ENCODE results near the gene LINC00237. TPM values are rescaled to one million over a fixed set of nuclear protein-coding genes. Genes with fewer than 3 reads are reported as not detected.

Gene LINC00237
- total RNA-seq, 8 experiments from 2014 or later: 0.16 to 1.5 (median 0.47) TPM; not detected in 3

DNA sequence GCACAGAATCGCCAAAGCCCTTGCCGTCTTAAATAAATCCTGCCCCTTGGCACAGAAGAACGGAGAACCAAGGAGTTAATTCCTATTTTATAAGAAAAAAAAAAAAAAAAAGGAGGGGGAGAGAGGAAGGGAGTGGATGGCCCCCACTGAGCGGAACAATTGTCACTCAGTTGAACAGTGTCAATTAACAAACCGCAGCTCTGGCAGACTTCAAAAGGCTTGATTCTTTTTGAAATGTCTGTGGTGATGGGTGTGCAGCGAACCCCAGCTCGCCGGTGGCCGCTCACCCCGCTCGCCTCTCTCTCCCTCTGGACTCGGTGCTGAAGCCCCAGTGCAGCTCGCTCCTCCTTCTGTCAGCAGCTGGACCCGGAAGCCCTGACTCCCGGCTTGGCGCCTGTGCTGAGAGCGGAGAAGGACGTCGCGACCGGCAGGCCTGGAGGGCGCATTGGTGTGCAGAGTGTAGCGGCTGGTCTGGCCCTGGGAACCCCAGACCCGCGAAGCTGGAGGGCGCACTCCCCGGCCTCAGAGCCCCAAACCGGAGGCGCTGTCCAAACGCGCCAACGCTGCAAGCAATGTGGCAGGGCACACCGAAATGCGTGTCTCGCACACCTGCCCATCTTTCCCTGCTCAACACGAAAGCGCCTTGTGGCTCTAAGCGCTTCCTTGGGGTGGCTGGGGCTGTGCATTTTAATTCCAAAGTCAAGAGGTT, 3.4 kb downstream of the LINC00237 start:
- Histone ChIP-seq H3K27ac (peak overlapping the region in 1 of 2 donors; percentile 99), H3K4me3 (peak overlapping the region; percentile 8 to 51 (median 25)), H3K4me1 (replicated peaks in 1 of 2) (peaks cover 20 to 38% of the 10 kb centered on the region in 2 donors)
- 0 to 26% (median 5%) methylated on average over 1 to 18 of the region's 38 CpGs; no CpG with 5 or more reads in 2 of the 10 experiments for WGBS, 10 experiments
- in situ Hi-C loops (cut with MboI; ENCODE audit: low pct_unique_long_range_greater_than_20kb in 2 of 9, low sequenced_read_pairs in 9 of 9, unreplicated experiment in 9 of 9): loop anchor here in 2 of 9 experiments (25.0 kb wide), 1 partner anchor 240 kb away; no protein-coding TSS in a partner anchor
- peak; percentile 2 to 67 (median 33) for ATAC-seq (replicated peaks in 6 of 8)

DNA sequence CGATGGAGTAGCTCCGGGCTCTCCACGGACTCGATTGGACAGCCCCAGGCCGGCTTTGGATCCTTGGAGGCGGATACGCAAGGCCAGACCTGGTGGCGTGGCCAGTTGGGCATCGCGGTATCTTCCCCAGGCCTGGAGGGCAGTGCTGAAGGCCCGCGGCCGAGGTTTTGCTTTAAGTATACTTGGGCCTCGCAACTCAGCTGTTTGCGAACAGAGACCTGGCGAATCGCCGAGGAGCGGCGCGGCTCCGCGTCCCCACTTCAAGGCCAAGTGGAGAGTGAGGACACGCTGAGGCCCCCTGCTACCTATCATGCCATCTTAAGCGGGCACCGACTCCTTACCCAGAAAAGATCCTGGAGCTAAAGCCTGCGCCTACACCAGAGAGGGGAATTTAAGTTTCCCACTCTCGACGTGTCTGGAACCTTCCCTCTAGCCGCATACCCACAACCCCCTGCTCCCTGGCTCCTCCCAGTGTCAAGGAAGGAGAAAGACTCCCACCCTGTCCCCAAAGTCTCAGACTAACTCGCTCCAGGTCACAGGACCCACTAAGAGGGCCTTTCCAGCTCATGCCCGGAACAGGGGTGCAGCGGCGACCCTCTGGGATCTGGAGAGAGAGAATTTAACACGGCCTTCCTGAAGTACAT, 4.1 kb downstream of the LINC00237 start:
- in situ Hi-C loops (cut with MboI; ENCODE audit: low pct_unique_long_range_greater_than_20kb in 2 of 9, low sequenced_read_pairs in 9 of 9, unreplicated experiment in 9 of 9): loop anchor here in 2 of 9 experiments (25.0 kb wide), 1 partner anchor 240 kb away; no protein-coding TSS in a partner anchor
- peaks cover 20 to 38% of the 10 kb centered on the region in 2 donors for H3K4me1 ChIP-seq (replicated peaks in 1 of 2)
- ATAC-seq (replicated peaks in 6 of 8): peak in 5 of 8 experiments; percentile 7 to 36 (median 10)
- peak overlapping the region; percentile 91 to 99 for H3K27ac ChIP-seq
- peak overlapping the region; percentile 2 to 51 (median 25) for H3K4me3 ChIP-seq
- 0 to 60% (median 25%) methylated on average over 1 to 14 of the region's 35 CpGs; no CpG with 5 or more reads in 3 of the 10 experiments for WGBS, 10 experiments

DNA sequence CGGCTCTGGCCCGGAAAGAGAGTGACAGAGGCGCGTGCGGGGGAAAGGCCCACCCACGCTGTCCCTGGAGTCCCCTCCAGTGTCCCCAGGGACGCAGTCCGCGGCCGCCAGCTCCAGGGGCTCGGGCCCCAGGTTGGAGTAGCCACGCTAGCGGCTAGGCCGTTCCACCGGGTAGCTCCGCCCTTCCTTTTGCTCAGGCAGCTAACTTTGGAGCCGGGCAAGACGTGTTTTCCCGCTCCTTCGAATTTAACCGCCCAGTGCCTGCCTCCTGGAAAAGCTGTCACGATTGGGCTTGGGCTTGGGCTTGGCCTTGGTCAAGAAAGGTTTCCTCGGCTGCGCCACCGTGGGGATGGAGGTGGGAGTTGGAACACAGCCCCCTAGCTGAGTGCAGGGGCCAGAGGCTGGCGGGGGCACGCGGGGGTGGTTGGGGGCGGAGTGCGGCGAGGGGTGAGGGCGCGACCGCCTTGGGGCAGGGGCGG, 4.7 kb downstream of the LINC00237 start:
- in situ Hi-C loops (cut with MboI; ENCODE audit: low pct_unique_long_range_greater_than_20kb in 2 of 9, low sequenced_read_pairs in 9 of 9, unreplicated experiment in 9 of 9): loop anchor here in 2 of 9 experiments (25.0 kb wide), 1 partner anchor 239 kb away; no protein-coding TSS in a partner anchor
- H3K27ac ChIP-seq: peak overlapping the region; percentile 91 to 99
- 0% methylated on average over 2 of the region's 35 CpGs; no CpG with 5 or more reads in 8 of the 10 experiments for WGBS, 10 experiments
- peak in 7 of 8 experiments; percentile 25 to 62 (median 49) for ATAC-seq (replicated peaks in 6 of 8)
- peaks cover 22 to 40% of the 10 kb centered on the region in 2 donors for H3K4me1 ChIP-seq (replicated peaks in 1 of 2)
- H3K4me3 ChIP-seq: peak overlapping the region; percentile 18 to 51 (median 25)

DNA sequence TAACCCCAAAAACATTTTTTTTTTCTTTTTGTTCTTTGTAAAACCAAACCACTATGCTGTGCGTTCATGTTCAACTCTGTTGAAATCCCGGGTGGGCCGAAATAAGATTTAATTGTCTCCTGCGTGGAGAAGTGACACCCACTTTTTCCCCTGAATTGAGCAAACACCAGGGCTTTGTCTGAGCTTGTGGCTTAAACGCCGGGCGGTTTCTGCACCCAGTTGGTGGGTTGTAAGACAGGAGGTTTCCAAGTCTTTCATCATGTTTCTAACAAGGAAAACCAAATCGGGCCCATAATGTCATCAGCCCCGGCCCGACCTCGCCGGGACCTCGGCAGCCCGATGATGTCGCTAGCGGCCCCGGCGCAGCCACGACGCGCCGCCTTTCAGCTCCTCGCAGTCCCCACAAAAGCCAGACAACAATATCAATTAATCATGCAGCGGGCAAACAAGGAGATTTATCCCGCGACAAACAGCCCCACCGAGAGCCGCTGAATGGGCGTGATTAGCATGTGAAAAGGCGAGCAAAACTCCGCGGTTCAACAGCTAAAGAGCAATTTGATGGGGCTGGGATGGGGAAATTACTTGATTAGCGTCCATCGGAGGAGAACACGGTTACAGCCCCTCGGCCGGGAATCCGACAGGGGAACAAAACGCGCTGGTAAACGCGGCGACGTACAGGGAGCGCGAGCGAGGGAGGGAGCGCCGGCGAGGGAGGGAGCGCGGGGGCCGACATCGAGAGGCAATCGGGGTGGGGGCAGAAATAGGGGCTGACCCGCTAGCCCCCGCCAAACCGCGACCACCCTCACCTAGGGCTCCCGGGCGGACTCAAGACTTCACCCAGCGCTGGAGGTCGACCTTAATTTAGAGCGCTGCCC, 5.3 kb downstream of the LINC00237 start:
- ATAC-seq (replicated peaks in 6 of 8): peak in 5 of 8 experiments; percentile 51 to 71 (median 63)
- peak overlapping the region; percentile 91 to 99 for H3K27ac ChIP-seq
- in situ Hi-C loops (cut with MboI; ENCODE audit: low pct_unique_long_range_greater_than_20kb in 2 of 9, low sequenced_read_pairs in 9 of 9, unreplicated experiment in 9 of 9): loop anchor here in 2 of 9 experiments (25.0 kb wide), 1 partner anchor 239 kb away; no protein-coding TSS in a partner anchor
- H3K4me3 ChIP-seq: peak overlapping the region; percentile 18 to 51 (median 25)
- 0 to 16% (median 0%) methylated on average over 1 to 14 of the region's 64 CpGs; no CpG with 5 or more reads in 2 of the 10 experiments for WGBS, 10 experiments
- peaks cover 23 to 42% of the 10 kb centered on the region in 2 donors for H3K4me1 ChIP-seq (replicated peaks in 1 of 2)

DNA sequence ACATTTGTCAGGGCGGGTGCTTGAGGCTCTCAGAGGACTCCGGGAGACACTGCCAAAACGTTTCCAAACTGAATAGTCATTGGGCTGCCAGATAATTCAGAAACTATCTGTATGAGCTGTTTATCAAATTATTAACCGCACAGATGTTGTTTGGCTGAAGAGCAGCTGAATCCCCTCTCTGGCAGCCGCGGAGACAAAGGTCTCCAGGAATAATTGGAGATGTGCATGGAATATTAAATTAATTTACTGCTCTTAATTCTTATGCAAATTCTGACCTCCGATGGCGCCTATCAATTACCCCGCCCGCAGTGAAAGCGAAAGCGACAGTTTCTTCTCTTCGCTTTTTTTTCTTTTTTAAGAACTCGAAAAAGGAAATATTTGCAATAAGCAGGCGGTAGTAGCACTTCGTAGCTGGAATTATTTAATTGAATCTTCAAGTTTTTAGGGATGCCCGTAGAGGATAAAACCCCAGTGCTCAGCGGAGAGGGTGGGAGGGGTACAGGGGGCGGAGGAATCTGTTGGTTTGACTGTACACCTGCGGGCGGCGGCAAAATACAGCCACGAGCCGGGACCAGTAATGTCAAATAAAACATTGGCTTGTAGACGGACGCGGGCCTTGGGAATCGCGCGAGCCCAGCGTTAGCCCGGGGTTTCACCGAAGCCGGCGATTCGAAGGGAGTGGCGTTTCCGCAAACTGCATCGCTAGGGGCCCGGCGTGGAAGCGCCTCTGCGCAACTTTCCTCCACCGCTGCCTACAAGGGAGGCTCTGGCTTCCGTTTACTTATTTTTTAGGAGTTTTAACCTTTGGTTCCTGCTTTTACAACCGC, 6.2 kb downstream of the LINC00237 start:
- peak overlapping the region; percentile 18 to 51 (median 25) for H3K4me3 ChIP-seq

DNA sequence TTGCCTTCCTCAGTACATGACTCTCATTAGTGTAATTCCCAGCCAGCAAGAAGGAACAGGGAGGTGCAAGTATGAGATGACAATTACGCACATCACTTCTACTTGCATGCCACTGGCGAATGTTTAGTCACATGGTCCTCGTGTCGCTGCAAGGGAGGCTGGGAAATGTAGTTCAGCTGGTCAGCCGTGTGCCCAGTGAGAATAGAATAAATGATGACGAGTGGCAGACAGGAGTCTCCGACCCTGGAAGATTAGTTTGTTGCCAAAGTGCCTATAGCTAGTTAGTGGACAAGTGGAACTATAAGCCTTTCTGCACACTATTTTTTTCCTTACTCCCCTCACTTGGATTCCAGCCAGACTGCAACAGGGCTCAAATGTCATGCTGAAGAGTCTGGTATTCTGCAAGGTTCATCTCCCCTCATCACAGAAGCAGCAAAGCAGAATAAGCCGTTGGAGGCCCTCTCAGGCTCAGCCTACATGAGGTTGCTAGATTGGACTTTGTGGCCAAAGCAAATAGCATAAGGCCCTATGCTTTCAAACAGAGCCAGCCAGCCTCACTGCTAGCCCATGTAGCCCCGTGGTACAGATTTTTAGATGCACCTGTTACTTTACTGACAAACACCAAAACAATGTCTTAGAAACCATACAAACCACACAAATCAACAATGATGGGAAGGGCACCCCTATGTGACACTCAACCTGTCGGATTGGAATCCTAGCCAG, 9.7 kb downstream of the LINC00237 start:
- in situ Hi-C loops (cut with MboI; ENCODE audit: low pct_unique_long_range_greater_than_20kb in 2 of 9, low sequenced_read_pairs in 9 of 9, unreplicated experiment in 9 of 9): no loop called here
- no peak overlapping the region for H3K27ac ChIP-seq
- ATAC-seq (replicated peaks in 6 of 8): peak; percentile 56 to 88 (median 61)
- WGBS, 10 experiments: 18 to 69% (median 33%) methylated on average over 1 to 8 of the region's 10 CpGs; no CpG with 5 or more reads in 1 of the 10 experiments
- peaks cover 19 to 23% of the 10 kb centered on the region in 2 donors for H3K4me1 ChIP-seq (replicated peaks in 1 of 2)
- H3K4me3 ChIP-seq: no peak overlapping the region

More for the DNA sequence above, 6.2 kb downstream of the LINC00237 start:
- peaks cover 23 to 42% of the 10 kb centered on the region in 2 donors for H3K4me1 ChIP-seq (replicated peaks in 1 of 2)
- in situ Hi-C loops (cut with MboI; ENCODE audit: low pct_unique_long_range_greater_than_20kb in 2 of 9, low sequenced_read_pairs in 9 of 9, unreplicated experiment in 9 of 9): loop anchor here in 2 of 9 experiments (25.0 kb wide), 1 partner anchor 238 kb away; no protein-coding TSS in a partner anchor
- peak overlapping the region; percentile 91 to 99 for H3K27ac ChIP-seq
- WGBS, 10 experiments: 0 to 16% (median 5%) methylated on average over 4 to 35 of the region's 46 CpGs; no CpG with 5 or more reads in 1 of the 10 experiments
- ATAC-seq (replicated peaks in 6 of 8): peak in 7 of 8 experiments; percentile 8 to 41 (median 35)

DNA sequence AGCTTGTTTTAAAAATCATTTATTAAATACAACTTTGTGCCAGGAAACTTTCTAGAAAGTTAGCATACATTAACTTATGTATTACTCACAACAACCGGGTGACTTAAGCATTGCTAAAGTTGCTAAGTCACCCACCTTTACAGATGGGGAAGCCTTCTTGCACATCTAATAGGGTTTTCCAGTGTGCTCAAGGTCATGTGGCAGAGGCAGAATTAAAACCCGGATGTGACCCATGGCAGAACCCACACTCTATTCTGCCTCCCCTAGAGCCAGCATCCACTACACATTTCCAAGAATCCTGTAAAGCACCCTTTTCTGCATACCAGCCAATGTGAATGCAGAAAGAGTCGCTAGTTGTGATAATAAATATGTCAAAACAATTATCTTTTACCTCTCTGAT, 13.4 kb downstream of the LINC00237 start:
- in situ Hi-C loops (cut with MboI; ENCODE audit: low pct_unique_long_range_greater_than_20kb in 2 of 9, low sequenced_read_pairs in 9 of 9, unreplicated experiment in 9 of 9): no loop called here
- Histone ChIP-seq H3K4me3 (no peak overlapping the region), H3K27ac (no peak overlapping the region), H3K4me1 (replicated peaks in 1 of 2) (peaks cover 29% of the 10 kb centered on the region in 2 donors)
- no peak for ATAC-seq (replicated peaks in 6 of 8)
- 10 to 100% (median 67%) methylated on average over 1 to 2 of the region's 3 CpGs; no CpG with 5 or more reads in 4 of the 10 experiments for WGBS, 10 experiments

DNA sequence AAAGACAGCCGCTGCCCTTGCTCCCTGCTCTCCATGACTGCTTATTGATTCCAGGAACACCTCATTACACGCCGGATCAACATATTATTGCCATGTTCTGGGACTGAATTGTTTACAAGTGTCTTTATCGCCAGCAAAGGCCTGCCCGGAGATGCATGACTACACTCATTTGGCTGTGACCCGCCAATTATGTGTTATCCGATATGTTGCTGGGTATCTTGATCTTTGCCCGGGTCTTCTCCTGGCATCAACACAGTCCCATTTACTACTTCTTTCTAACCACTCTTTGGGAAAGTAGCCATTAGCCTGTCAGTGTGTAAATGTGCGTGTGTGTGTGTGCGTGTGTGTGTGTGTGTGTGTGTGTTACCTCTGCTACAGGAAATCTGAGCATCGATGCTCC, 15.4 kb downstream of the LINC00237 start:
- 20 to 92% (median 64%) methylated on average over 1 to 7 of the region's 11 CpGs; no CpG with 5 or more reads in 3 of the 10 experiments for WGBS, 10 experiments
- H3K4me1 ChIP-seq (replicated peaks in 1 of 2): peaks cover 20 to 26% of the 10 kb centered on the region in 2 donors
- H3K4me3 ChIP-seq: peak overlapping the region in 1 of 5 donors; percentile 17
- peak in 5 of 8 experiments; percentile 19 to 62 (median 48) for ATAC-seq (replicated peaks in 6 of 8)
- no peak overlapping the region for H3K27ac ChIP-seq
- in situ Hi-C loops (cut with MboI; ENCODE audit: low pct_unique_long_range_greater_than_20kb in 2 of 9, low sequenced_read_pairs in 9 of 9, unreplicated experiment in 9 of 9): no loop called here

DNA sequence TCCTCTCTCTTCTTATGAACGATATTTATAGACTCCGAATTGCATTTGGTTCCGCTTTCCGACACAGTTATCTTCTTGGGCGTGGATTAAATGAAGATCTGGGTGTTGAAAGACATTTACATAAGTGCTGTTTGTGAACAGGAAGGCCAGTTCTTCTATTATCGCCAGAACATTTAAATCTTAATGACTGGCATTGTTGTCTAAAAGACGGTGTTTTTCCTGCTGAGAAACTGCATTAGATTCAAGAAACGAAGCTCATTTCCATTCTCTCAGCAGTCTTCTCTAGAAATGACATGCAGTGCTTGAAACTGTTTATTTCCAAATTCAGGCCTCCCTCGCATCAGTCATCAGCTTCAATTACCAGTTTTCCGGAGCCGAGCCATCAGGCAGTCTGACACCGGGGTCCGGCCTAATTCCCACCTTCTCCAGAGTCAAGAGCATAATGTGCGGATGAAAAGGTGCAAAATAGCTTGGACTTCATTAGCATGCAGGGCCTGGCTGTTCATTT, 16.0 kb downstream of the LINC00237 start:
- peak in 6 of 8 experiments; percentile 20 to 75 (median 58) for ATAC-seq (replicated peaks in 6 of 8)
- in situ Hi-C loops (cut with MboI; ENCODE audit: low pct_unique_long_range_greater_than_20kb in 2 of 9, low sequenced_read_pairs in 9 of 9, unreplicated experiment in 9 of 9): no loop called here
- WGBS, 10 experiments: 8 to 57% (median 19%) methylated on average over 3 to 12 of the region's 14 CpGs; no CpG with 5 or more reads in 1 of the 10 experiments
- Histone ChIP-seq H3K4me1 (replicated peaks in 1 of 2) (peaks cover 20 to 26% of the 10 kb centered on the region in 2 donors), H3K4me3 (peak overlapping the region in 1 of 5 donors; percentile 17), H3K27ac (no peak overlapping the region)

DNA sequence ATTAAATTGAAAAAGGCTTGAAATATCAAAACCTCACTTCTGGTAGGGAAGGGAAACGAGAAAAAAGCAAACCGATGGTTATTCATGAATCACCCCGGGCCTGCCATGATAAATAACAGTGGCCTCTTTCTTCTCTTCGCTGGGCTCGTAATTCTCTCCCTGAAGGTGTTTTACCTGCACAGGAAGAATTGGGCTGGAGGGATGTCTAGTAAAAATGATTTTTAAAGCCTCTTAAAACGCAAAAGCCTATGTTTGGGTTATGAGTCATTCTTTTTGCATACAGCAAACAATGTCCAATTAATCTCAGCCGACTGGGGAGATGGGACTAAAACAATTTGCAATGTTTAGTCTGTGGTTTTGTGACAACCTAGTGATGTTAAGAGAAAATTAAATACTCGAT, 16.8 kb downstream of the LINC00237 start:
- WGBS, 10 experiments: 5 to 66% (median 37%) methylated on average over 2 to 7 of the region's 8 CpGs
- Histone ChIP-seq H3K27ac (no peak overlapping the region), H3K4me3 (no peak overlapping the region), H3K4me1 (replicated peaks in 1 of 2) (peaks cover 20 to 26% of the 10 kb centered on the region in 2 donors)
- in situ Hi-C loops (cut with MboI; ENCODE audit: low pct_unique_long_range_greater_than_20kb in 2 of 9, low sequenced_read_pairs in 9 of 9, unreplicated experiment in 9 of 9): no loop called here
- peak in 2 of 8 experiments; percentile 30 to 34 for ATAC-seq (replicated peaks in 6 of 8)

All from motor neuron (in vitro differentiated cells).